ENCODE results near the gene BTBD18. TPM values are rescaled to one million over a fixed set of nuclear protein-coding genes. Genes with fewer than 3 reads are reported as not detected.

Gene BTBD18
- total and polyA plus RNA-seq, 2 of the 13 experiments (the other 11 are each of a cell fraction or from before 2014, with no cell fraction given) = not detected

- Histone ChIP-seq H3K79me2 (ENCODE audit: insufficient read depth, low read length) (peaks cover 15% of the 10 kb centered on the region), H3K4me3 (replicated peaks in 1 of 3; ENCODE audit: insufficient read depth in 1 of 3, low read depth in 2 of 3, low read length in 3 of 3) (peak within 1 kb of the TSS; percentile 58 to 78 (median 78)), H3K9me3 (ENCODE audit: low read length) (no peaks in the 10 kb centered on the region), H3K27ac (ENCODE audit: extremely low read length, insufficient read depth, low read length) (peak within 1 kb of the TSS; percentile 80), H3K4me1 (ENCODE audit: insufficient read depth, low read length) (peaks cover 7% of the 10 kb centered on the region; the same call in 1 of the 2 replicates), H4K20me1 (ENCODE audit: insufficient read depth, low read length) (no peaks in the 10 kb centered on the region), H2AFZ (ENCODE audit: low read length) (no peak within 1 kb of the TSS), H3K36me3 (replicated peaks in 1 of 2; ENCODE audit: control insufficient read depth in 1 of 2, insufficient read depth in 2 of 2, low read length in 2 of 2) (peaks cover 12 to 75% of the 10 kb centered on the region in 2 experiments), H3K27me3 (ENCODE audit: control insufficient read depth in 1 of 2, insufficient read depth in 2 of 2, low read length in 2 of 2) (no peaks in the 10 kb centered on the region), H3K9ac (ENCODE audit: insufficient read depth, low read depth, low read length) (peak within 1 kb of the TSS; percentile 85), H3K4me2 (ENCODE audit: low read depth, low read length) (peak within 1 kb of the TSS; percentile 71)
- FAIRE-seq (peak; percentile 66), ATAC-seq (peak; percentile 94), DNase-seq (ENCODE audit: low spot score) (peak; percentile 84)
- ChIA-PET CTCF (ENCODE audit: low intra/inter-chr PET ratio, low total read pairs) (no interaction called here), POLR2A (interaction anchor here (0.6 to 2.7 kb wide), 11 partner anchors 9 to 59 kb away, joined by 3 to 18 read pairs (median 6); partner anchors contain the start of genes BTBD18, CTNND1, MED19 and TMX2)
- WGBS (ENCODE audit: low lambda C conversion rate) = 76% methylated on average over 69 of the region's 75 CpGs
- in situ Hi-C loops (cut with HindIII; ENCODE audit: extremely low pct_ligation_motif_present, low pct_unique_long_range_greater_than_20kb) = loop anchor here (10.0 kb wide), 1 partner anchor 773 kb away; no protein-coding TSS in a partner anchor
- no TSS peak for BruUV-seq (replicated peaks)
- intact Hi-C loops (cut with micrococcal nuclease; ENCODE audit: unreplicated experiment) = no loop called here
- 0 out of 2 replicates have a peak, but pooled peaks have one; percentile 53 for TF ChIP-seq BRD4 (CRISPR knock-in tag; IDR thresholded peaks at IDR 0.05)
- TF ChIP-seq HNF1B (CRISPR knock-in tag; IDR thresholded peaks at IDR 0.05) = 0 out of 2 replicates have a peak, but pooled peaks have one; percentile 82
- TF ChIP-seq SIX1 (CRISPR knock-in tag; IDR thresholded peaks at IDR 0.05; ENCODE audit: borderline replicate concordance) = 0 out of 2 replicates have a peak, but pooled peaks have one; percentile 6
- TF ChIP-seq ZNF788 (CRISPR knock-in tag; IDR thresholded peaks at IDR 0.05; ENCODE audit: borderline replicate concordance) = peak; percentile 96
- peak; percentile 83; the same call in 1 of the 2 replicates for TF ChIP-seq NR2C2 (CRISPR knock-in tag; IDR thresholded peaks at IDR 0.05; ENCODE audit: borderline replicate concordance)
- peak; percentile 51; the same call in 1 of the 2 replicates for TF ChIP-seq ZNF709 (CRISPR knock-in tag; IDR thresholded peaks at IDR 0.05)
- TF ChIP-seq EED (CRISPR knock-in tag; IDR thresholded peaks at IDR 0.05) = peak; percentile 54; the same call in 1 of the 2 replicates
- peak; percentile 46; the same call in 1 of the 2 replicates for TF ChIP-seq RXRA (CRISPR knock-in tag; IDR thresholded peaks at IDR 0.05)
- peak; percentile 24; the same call in 1 of the 2 replicates for TF ChIP-seq ZNF547 (CRISPR knock-in tag; IDR thresholded peaks at IDR 0.05)
- TF ChIP-seq PRMT3 (CRISPR knock-in tag; IDR thresholded peaks at IDR 0.05; ENCODE audit: borderline replicate concordance, low read depth) = peak; percentile 85; the same call in 1 of the 2 replicates
- 0 out of 2 replicates have a peak, but pooled peaks have one; percentile 36 for TF ChIP-seq NCOA2 (CRISPR knock-in tag; IDR thresholded peaks at IDR 0.05)
- TF ChIP-seq SP1 (IDR thresholded peaks at IDR 0.05) = no peak
- TF ChIP-seq SP1 (CRISPR knock-in tag; IDR thresholded peaks at IDR 0.05) = peak; percentile 81
- TF ChIP-seq USF2 (IDR thresholded peaks at IDR 0.05; ENCODE audit: low read depth, low read length) = 0 out of 2 replicates have a peak, but pooled peaks have one; percentile 52
- TF ChIP-seq USF2 (CRISPR knock-in tag; IDR thresholded peaks at IDR 0.05; ENCODE audit: borderline replicate concordance) = peak; percentile 83; the same call in 1 of the 2 replicates
Observed at GRCh38 chr11:57741132-57742086, 10.2 kb downstream of the BTBD18 start, which contains the start of gene SELENOH. TSS of gene SELENOH (plus strand) at chr11:57741491. CDS start at chr11:57741596, 105 bp downstream.

Measured in HepG2 (cell line).